Thyroid gland (tissue), 4 donors: ENCODE results near the gene ADGRF1.

ENCODE experiments used
- CTCF ChIP-seq, 6 experiments: fragments of 200-600 bp in 3 of 6; fragments of 450-650 bp in 3 of 6; sonication (generic) in 3 of 6; IDR thresholded peaks; one replicate each; pipeline ENCODE4 v1.5.1; 2016 to 2019; ENCODE audit warnings: antibody characterized with exemption in 6 of 6, mild to moderate bottlenecking in 2 of 6, inconsistent platforms in 1 of 6, moderate library complexity in 1 of 6
- POLR2A ChIP-seq, 2 donors: fragments of 450-650 bp; IDR thresholded peaks; one replicate each; pipeline ENCODE4 v1.6.1; 2017; ENCODE audit warnings: antibody characterized with exemption in 2 of 2, mild to moderate bottlenecking in 2 of 2, moderate library complexity in 1 of 2

- no peak for TF ChIP-seq CTCF (IDR thresholded peaks at IDR 0.05)
- TF ChIP-seq POLR2A (IDR thresholded peaks at IDR 0.05) = no peak
Observed at GRCh38 chr6:46996860-46997641, 45.1 kb downstream of the ADGRF1 start.
